WTC11 (cell line): Measurements from ENCODE around the gene SRSF3.

Source experiments
- CREB1 ChIP-seq: sonication (generic); formaldehyde crosslinking; IDR thresholded peaks from 2 replicates; pipeline ENCODE4 v1.8.0; 2023; ENCODE audit warnings: mild to moderate bottlenecking, missing genetic modification reagents
- TF ChIP-seq, protein P1 (sequence below): fragments of 200-600 bp; IDR thresholded peaks from 2 replicates; pipeline ENCODE4 v1.8.0; 2022; ENCODE audit warnings: antibody characterized with exemption
- TF ChIP-seq, protein P2 (sequence below): fragments of 250-450 bp; sonication (Bioruptor Pico); IDR thresholded peaks from 2 replicates; pipeline ENCODE4 v1.9.0; 2021; ENCODE audit warnings: moderate library complexity, mild to moderate bottlenecking, inconsistent platforms, borderline replicate concordance

DNA sequence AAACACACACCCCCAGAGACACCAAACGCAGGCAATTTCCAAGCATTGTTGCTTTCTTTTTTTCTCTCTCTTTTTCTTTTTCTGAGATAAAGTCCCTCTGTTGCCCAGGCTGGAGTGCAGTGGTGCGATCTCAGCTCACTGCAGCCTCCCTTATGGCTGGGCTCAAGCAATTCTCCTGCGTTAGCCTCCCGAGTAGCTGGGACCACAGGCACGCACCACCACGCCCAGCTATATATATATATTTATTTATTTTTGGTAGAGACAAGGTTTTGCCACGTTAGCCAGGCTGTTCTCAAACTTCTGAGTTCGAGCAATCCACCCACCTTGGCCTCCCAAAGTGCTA lies 14.0 kb upstream of the SRSF3 start:
- TF ChIP-seq, protein P1, sequence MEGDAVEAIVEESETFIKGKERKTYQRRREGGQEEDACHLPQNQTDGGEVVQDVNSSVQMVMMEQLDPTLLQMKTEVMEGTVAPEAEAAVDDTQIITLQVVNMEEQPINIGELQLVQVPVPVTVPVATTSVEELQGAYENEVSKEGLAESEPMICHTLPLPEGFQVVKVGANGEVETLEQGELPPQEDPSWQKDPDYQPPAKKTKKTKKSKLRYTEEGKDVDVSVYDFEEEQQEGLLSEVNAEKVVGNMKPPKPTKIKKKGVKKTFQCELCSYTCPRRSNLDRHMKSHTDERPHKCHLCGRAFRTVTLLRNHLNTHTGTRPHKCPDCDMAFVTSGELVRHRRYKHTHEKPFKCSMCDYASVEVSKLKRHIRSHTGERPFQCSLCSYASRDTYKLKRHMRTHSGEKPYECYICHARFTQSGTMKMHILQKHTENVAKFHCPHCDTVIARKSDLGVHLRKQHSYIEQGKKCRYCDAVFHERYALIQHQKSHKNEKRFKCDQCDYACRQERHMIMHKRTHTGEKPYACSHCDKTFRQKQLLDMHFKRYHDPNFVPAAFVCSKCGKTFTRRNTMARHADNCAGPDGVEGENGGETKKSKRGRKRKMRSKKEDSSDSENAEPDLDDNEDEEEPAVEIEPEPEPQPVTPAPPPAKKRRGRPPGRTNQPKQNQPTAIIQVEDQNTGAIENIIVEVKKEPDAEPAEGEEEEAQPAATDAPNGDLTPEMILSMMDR = no peak
- no peak for TF ChIP-seq CREB1 (CRISPR knock-in tag)
- TF ChIP-seq, protein P2, sequence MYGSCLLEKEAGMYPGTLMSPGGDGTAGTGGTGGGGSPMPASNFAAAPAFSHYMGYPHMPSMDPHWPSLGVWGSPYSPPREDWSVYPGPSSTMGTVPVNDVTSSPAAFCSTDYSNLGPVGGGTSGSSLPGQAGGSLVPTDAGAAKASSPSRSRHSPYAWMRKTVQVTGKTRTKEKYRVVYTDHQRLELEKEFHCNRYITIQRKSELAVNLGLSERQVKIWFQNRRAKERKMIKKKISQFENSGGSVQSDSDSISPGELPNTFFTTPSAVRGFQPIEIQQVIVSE (CRISPR knock-in tag) = no peak
